HG03064 (cell line): ENCODE data around the gene FAM8A1.

Experiments used
- ATAC-seq: cut with Tn5 transposase; IDR thresholded peaks from one replicate; pipeline ENCODE4 v1.9.1; 2021; ENCODE audit warnings: low read depth; ENCODE audit not compliant: unreplicated experiment

Gene FAM8A1

GRCh38 chr6:17600527-17601385 is 654 bp downstream of the FAM8A1 start:
- peak; percentile 50 for ATAC-seq

- ATAC-seq, result no peak
Measured at GRCh38 chr6:17601386-17601703, 1.2 kb downstream of the FAM8A1 start.

GRCh38 chr6:17602888-17603287 is 2.8 kb downstream of the FAM8A1 start:
- no peak for ATAC-seq

- no peak for ATAC-seq
Measured at GRCh38 chr6:17606606-17607005, 6.5 kb downstream of the FAM8A1 start.

GRCh38 chr6:17610835-17611234 is 10.7 kb downstream of the FAM8A1 start:
- no peak for ATAC-seq

- ATAC-seq, result no peak
Measured at GRCh38 chr6:17612048-17612447, 11.9 kb downstream of the FAM8A1 start.

- ATAC-seq, result no peak
Measured at GRCh38 chr6:17615794-17616193, 15.7 kb downstream of the FAM8A1 start.

- peak; percentile 75 for ATAC-seq
Measured at GRCh38 chr6:17621003-17621402, 20.9 kb downstream of the FAM8A1 start.

GRCh38 chr6:17622144-17622543 is 22.0 kb downstream of the FAM8A1 start:
- no peak for ATAC-seq

- ATAC-seq, result no peak
Measured at GRCh38 chr6:17624396-17624795, 24.3 kb downstream of the FAM8A1 start.

- no peak for ATAC-seq
Measured at GRCh38 chr6:17628873-17629272, 28.8 kb downstream of the FAM8A1 start.

- no peak for ATAC-seq
Measured at GRCh38 chr6:17629824-17630510, 29.9 kb downstream of the FAM8A1 start.

GRCh38 chr6:17630511-17631073 is 30.5 kb downstream of the FAM8A1 start:
- no peak for ATAC-seq

GRCh38 chr6:17632934-17633333 is 32.8 kb downstream of the FAM8A1 start:
- no peak for ATAC-seq

- ATAC-seq, result no peak
Measured at GRCh38 chr6:17633465-17634188, 33.5 kb downstream of the FAM8A1 start.

- ATAC-seq, result no peak
Measured at GRCh38 chr6:17635568-17635967, 35.5 kb downstream of the FAM8A1 start.

GRCh38 chr6:17638212-17638715 is 38.2 kb downstream of the FAM8A1 start:
- no peak for ATAC-seq

- ATAC-seq, result no peak
Measured at GRCh38 chr6:17640477-17640917, 40.4 kb downstream of the FAM8A1 start.

GRCh38 chr6:17648745-17649144 is 48.6 kb downstream of the FAM8A1 start:
- no peak for ATAC-seq

- no peak for ATAC-seq
Measured at GRCh38 chr6:17650656-17651309, 50.7 kb downstream of the FAM8A1 start.
